Tibial nerve (tissue), 3 donors: ENCODE measurements around the gene ADCY2.

ENCODE experiments used
- CTCF ChIP-seq, 5 experiments: fragments of 200-600 bp in 3 of 5; fragments of 450-650 bp in 2 of 5; sonication (generic) in 3 of 5; IDR thresholded peaks; one replicate each; pipeline ENCODE4 v1.5.1; 2016 to 2019; ENCODE audit warnings: antibody characterized with exemption in 5 of 5, mild to moderate bottlenecking in 3 of 5, moderate library complexity in 2 of 5
- POLR2A ChIP-seq, 2 donors: fragments of 450-650 bp; IDR thresholded peaks; one replicate each; pipeline ENCODE4 v1.6.1; 2017; ENCODE audit warnings: antibody characterized with exemption in 2 of 2, mild to moderate bottlenecking in 2 of 2, moderate library complexity in 2 of 2

- TF ChIP-seq CTCF (IDR thresholded peaks at IDR 0.05): no peak
- TF ChIP-seq POLR2A (IDR thresholded peaks at IDR 0.05): no peak
Observed at GRCh38 chr5:7471710-7472109, 75.8 kb downstream of the ADCY2 start.
